Measurements from ENCODE around the gene PDE2A. TPM values are rescaled to one million over a fixed set of nuclear protein-coding genes. Genes with fewer than 3 reads are reported as not detected.

Gene PDE2A
- total and polyA plus RNA-seq, 10 of the 15 experiments (the other 5 are each of a cell fraction or from before 2014, with no cell fraction given), result 0.06 to 0.15 (median 0.11) TPM; not detected in 6

DNA sequence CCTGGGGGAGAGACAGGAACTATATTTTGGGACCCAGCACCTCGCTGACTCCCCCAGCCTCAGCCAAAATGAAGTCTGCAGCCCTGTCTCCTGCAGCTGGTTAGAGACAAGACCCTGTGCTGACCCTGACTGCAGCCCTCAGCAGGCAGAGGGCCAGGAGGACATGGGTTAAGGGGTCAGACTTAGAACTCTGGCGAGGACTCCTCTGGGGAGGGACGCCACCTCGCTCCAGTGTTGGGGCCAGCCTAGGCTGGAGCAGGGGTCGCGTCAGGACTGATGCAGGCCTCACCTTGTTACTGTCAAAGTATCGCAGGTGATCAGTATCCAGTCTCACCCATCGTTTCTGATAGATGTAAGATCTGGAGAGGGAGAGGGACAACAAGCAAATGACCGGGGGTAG lies 36.9 kb upstream of the PDE2A start (continued):
- TF ChIP-seq, protein P1, sequence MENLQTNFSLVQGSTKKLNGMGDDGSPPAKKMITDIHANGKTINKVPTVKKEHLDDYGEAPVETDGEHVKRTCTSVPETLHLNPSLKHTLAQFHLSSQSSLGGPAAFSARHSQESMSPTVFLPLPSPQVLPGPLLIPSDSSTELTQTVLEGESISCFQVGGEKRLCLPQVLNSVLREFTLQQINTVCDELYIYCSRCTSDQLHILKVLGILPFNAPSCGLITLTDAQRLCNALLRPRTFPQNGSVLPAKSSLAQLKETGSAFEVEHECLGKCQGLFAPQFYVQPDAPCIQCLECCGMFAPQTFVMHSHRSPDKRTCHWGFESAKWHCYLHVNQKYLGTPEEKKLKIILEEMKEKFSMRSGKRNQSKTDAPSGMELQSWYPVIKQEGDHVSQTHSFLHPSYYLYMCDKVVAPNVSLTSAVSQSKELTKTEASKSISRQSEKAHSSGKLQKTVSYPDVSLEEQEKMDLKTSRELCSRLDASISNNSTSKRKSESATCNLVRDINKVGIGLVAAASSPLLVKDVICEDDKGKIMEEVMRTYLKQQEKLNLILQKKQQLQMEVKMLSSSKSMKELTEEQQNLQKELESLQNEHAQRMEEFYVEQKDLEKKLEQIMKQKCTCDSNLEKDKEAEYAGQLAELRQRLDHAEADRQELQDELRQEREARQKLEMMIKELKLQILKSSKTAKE (IDR thresholded peaks at IDR 0.05; ENCODE audit: low read depth, poor library complexity, severe bottlenecking), result no peak

DNA sequence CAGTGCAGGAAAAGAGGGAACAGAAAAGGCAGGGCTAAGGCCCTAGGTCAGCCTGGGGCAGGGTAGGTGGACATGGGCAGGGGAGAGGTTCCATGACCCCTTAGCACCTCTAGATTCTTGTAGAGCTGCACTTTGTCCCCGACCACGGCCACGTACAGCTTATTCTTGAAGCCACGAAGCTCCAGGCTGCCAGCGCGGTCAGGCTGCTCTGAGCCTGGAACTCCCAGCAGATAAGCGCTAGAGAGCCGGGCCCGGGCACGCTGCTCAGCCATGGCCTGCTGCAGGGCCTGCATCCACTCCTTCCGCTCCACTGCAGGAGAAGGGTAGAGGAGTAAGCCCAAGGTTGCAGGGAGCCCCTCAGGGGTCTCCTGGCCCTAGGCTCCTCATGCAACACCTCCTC lies 36.1 kb upstream of the PDE2A start:
- ChIA-PET CTCF (no interaction called here), RAD21 (ENCODE audit: unreplicated experiment) (no interaction called here), SMC1A (ENCODE audit: uncharacterized antibody, unreplicated experiment) (no interaction called here), POLR2A (no interaction called here)
- Histone ChIP-seq H3K79me2 (ENCODE audit: control insufficient read depth, insufficient read depth, low read length) (peaks cover 5% of the 10 kb centered on the region), H2AFZ (ENCODE audit: control insufficient read depth, low read depth, low read length) (no peak overlapping the region), H3K27ac (ENCODE audit: control insufficient read depth, insufficient read depth) (no peak overlapping the region), H3K9ac (ENCODE audit: control insufficient read depth, insufficient read depth, low read length) (no peak overlapping the region), H3K9me3 (replicated peaks; ENCODE audit: control insufficient read depth, insufficient read depth, low read length) (no peaks in the 10 kb centered on the region), H3K4me3 (no peak overlapping the region), H3K36me3 (ENCODE audit: control insufficient read depth in 2 of 2, insufficient read depth in 2 of 2, low read length in 1 of 2) (peaks cover 24 to 70% of the 10 kb centered on the region in 2 experiments), H4K20me1 (ENCODE audit: control insufficient read depth, insufficient read depth) (peaks cover 5% of the 10 kb centered on the region), H3K4me2 (ENCODE audit: control insufficient read depth, insufficient read depth) (no peak overlapping the region), H3K4me1 (ENCODE audit: control insufficient read depth, insufficient read depth, low read length) (no peaks in the 10 kb centered on the region), H3K27me3 (replicated peaks in 1 of 2; ENCODE audit: control insufficient read depth in 2 of 2, insufficient read depth in 2 of 2, low read length in 1 of 2) (no peaks in the 10 kb centered on the region)
- in situ Hi-C loops (cut with MboI) (no loop called here), intact Hi-C loops (cut with micrococcal nuclease; ENCODE audit: unreplicated experiment) (no loop called here)
- DNase-seq (ENCODE audit: low read depth, low spot score) (no peak), ATAC-seq (no peak), FAIRE-seq (no peak)
- BruUV-seq (replicated peaks), result no TSS peak
- 97% methylated on average over 11 of the region's 11 CpGs for WGBS (ENCODE audit: insufficient coverage, insufficient replicate concordance, low lambda C conversion rate, missing lambda C conversion rate)
- TF ChIP-seq HDGF (IDR thresholded peaks at IDR 0.05) (no peak), POU2F2 (IDR thresholded peaks at IDR 0.05; ENCODE audit: borderline replicate concordance, low read depth, low read length) (no peak)
